Esophagus squamous epithelium (tissue), 4 donors: ENCODE measurements around the gene PAM.

Experiments used
- POLR2A ChIP-seq, 4 donors: fragments of 450-650 bp; IDR thresholded peaks; one replicate each; pipeline ENCODE4 v1.6.1; 2017; ENCODE audit warnings: antibody characterized with exemption in 4 of 4, mild to moderate bottlenecking in 4 of 4, moderate library complexity in 3 of 4
- TF ChIP-seq, protein P1 (sequence below), 6 experiments: fragments of 450-650 bp in 4 of 6; fragments of 200-600 bp in 2 of 6; sonication (generic) in 2 of 6; IDR thresholded peaks; one replicate each; pipeline ENCODE4 v1.5.1; 2016 to 2019; ENCODE audit warnings: antibody characterized with exemption in 6 of 6, mild to moderate bottlenecking in 4 of 6, moderate library complexity in 4 of 6

DNA sequence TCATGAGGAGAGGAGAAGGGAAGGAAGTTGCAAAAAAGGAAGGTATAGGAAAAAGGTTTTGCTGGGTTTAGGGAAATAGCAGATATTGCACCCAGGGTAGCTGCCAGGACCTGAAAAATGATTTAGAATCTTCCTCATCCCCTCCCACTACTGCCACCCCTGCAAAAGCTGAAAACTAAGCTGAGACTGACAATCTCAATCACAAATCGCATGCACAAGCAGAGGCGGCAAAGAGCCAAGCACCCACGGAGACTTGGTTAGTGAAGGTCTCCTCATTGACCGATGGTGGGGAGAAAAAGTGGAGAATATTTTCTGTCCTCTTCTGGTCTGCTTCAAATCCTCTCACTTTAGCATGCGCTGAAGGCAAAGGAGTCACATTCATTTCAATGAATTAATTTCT lies 39.1 kb upstream of the PAM start:
- TF ChIP-seq POLR2A (IDR thresholded peaks at IDR 0.05) = no peak
- TF ChIP-seq, protein P1, sequence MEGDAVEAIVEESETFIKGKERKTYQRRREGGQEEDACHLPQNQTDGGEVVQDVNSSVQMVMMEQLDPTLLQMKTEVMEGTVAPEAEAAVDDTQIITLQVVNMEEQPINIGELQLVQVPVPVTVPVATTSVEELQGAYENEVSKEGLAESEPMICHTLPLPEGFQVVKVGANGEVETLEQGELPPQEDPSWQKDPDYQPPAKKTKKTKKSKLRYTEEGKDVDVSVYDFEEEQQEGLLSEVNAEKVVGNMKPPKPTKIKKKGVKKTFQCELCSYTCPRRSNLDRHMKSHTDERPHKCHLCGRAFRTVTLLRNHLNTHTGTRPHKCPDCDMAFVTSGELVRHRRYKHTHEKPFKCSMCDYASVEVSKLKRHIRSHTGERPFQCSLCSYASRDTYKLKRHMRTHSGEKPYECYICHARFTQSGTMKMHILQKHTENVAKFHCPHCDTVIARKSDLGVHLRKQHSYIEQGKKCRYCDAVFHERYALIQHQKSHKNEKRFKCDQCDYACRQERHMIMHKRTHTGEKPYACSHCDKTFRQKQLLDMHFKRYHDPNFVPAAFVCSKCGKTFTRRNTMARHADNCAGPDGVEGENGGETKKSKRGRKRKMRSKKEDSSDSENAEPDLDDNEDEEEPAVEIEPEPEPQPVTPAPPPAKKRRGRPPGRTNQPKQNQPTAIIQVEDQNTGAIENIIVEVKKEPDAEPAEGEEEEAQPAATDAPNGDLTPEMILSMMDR (IDR thresholded peaks at IDR 0.05) = no peak
